MG63 (cell line): ENCODE data around the gene PCNX2. TPM values are rescaled to one million over a fixed set of nuclear protein-coding genes. Genes with fewer than 3 reads are reported as not detected.

Source experiments
- DNase-seq: peaks from one replicate; pipeline ENCODE4 v3.0.0-alpha.2; 2020
- H3K27me3 ChIP-seq: fragments of 250-450 bp; sonication (Bioruptor Pico); 2 replicates; pipeline ENCODE4 v1.5.1; 2020; ENCODE audit warnings: mild to moderate bottlenecking, moderate library complexity
- H3K36me3 ChIP-seq: fragments of 250-450 bp; sonication (Bioruptor Pico); 2 replicates; pipeline ENCODE4 v1.5.1; 2020; ENCODE audit warnings: mild to moderate bottlenecking, moderate library complexity
- H3K4me3 ChIP-seq: fragments of 250-450 bp; sonication (Bioruptor Pico); 2 replicates; pipeline ENCODE4 v1.5.1; 2020; ENCODE audit warnings: mild to moderate bottlenecking, moderate library complexity
- H3K9me3 ChIP-seq: fragments of 250-450 bp; sonication (Bioruptor Pico); 2 replicates; pipeline ENCODE4 v1.5.1; 2020; ENCODE audit warnings: mild to moderate bottlenecking, moderate library complexity
- total RNA-seq: library from RNA; depleted of rRNA; stranded (reverse); fragments of >200 nt; shearing (Covaris generic); gene quantifications from 2 replicates; pipeline ENCODE4 v1.2.3, GENCODE V29; 2014; ENCODE audit warnings: low replicate concordance

Gene PCNX2
- total RNA-seq, 1 experiment from 2014 or later: 1.8 TPM

- Histone ChIP-seq H3K27me3 (no peaks in the 10 kb centered on the region), H3K4me3 (peak overlapping the region; percentile 22; the same call in 1 of the 2 replicates), H3K36me3 (no peaks in the 10 kb centered on the region), H3K9me3 (no peaks in the 10 kb centered on the region)
- DNase-seq: peak; percentile 82
Measured at GRCh38 chr1:233326811-233327650, 31.5 kb upstream of the PCNX2 start.

- Histone ChIP-seq H3K9me3 (no peaks in the 10 kb centered on the region), H3K4me3 (no peak overlapping the region), H3K27me3 (no peaks in the 10 kb centered on the region), H3K36me3 (no peaks in the 10 kb centered on the region)
- DNase-seq: no peak
Measured at GRCh38 chr1:233326319-233326718, 30.8 kb upstream of the PCNX2 start.

- Histone ChIP-seq H3K27me3 (no peaks in the 10 kb centered on the region), H3K9me3 (no peaks in the 10 kb centered on the region), H3K4me3 (no peak overlapping the region), H3K36me3 (no peaks in the 10 kb centered on the region)
- DNase-seq: no peak
Measured at GRCh38 chr1:233323718-233324117, 28.2 kb upstream of the PCNX2 start.

GRCh38 chr1:233320023-233320422 is 24.5 kb upstream of the PCNX2 start:
- no peaks in the 10 kb centered on the region for H3K27me3 ChIP-seq
- no peaks in the 10 kb centered on the region for H3K9me3 ChIP-seq

GRCh38 chr1:233319272-233319671 is 23.7 kb upstream of the PCNX2 start:
- DNase-seq: no peak
- Histone ChIP-seq H3K4me3 (no peak overlapping the region), H3K27me3 (no peaks in the 10 kb centered on the region), H3K36me3 (no peaks in the 10 kb centered on the region), H3K9me3 (no peaks in the 10 kb centered on the region)

More at GRCh38 chr1:233320023-233320422, 24.5 kb upstream of the PCNX2 start:
- Histone ChIP-seq H3K4me3 (no peak overlapping the region), H3K36me3 (no peaks in the 10 kb centered on the region)
- DNase-seq: no peak

- Histone ChIP-seq H3K27me3 (no peaks in the 10 kb centered on the region), H3K36me3 (no peaks in the 10 kb centered on the region), H3K9me3 (no peaks in the 10 kb centered on the region), H3K4me3 (no peak overlapping the region)
- DNase-seq: no peak
Measured at GRCh38 chr1:233316473-233316872, 20.9 kb upstream of the PCNX2 start.

- H3K27me3 ChIP-seq: no peaks in the 10 kb centered on the region
- no peaks in the 10 kb centered on the region for H3K36me3 ChIP-seq
- H3K4me3 ChIP-seq: no peak overlapping the region
- no peaks in the 10 kb centered on the region for H3K9me3 ChIP-seq
- no peak for DNase-seq
Measured at GRCh38 chr1:233315718-233316301, 20.3 kb upstream of the PCNX2 start.

GRCh38 chr1:233313434-233314155 is 18.1 kb upstream of the PCNX2 start:
- no peaks in the 10 kb centered on the region for H3K9me3 ChIP-seq
- H3K27me3 ChIP-seq: no peaks in the 10 kb centered on the region
- no peak for DNase-seq
- H3K4me3 ChIP-seq: no peak overlapping the region
- no peaks in the 10 kb centered on the region for H3K36me3 ChIP-seq

GRCh38 chr1:233304489-233305102 is 9.1 kb upstream of the PCNX2 start:
- no peak for DNase-seq
- H3K27me3 ChIP-seq: no peaks in the 10 kb centered on the region; the same call in 1 of the 2 replicates
- no peak overlapping the region for H3K4me3 ChIP-seq
- H3K36me3 ChIP-seq: no peaks in the 10 kb centered on the region
- H3K9me3 ChIP-seq: peaks cover 6% of the 10 kb centered on the region

GRCh38 chr1:233300326-233300725 is 4.8 kb upstream of the PCNX2 start:
- Histone ChIP-seq H3K36me3 (no peaks in the 10 kb centered on the region), H3K9me3 (peaks cover 2% of the 10 kb centered on the region), H3K4me3 (no peak overlapping the region), H3K27me3 (no peaks in the 10 kb centered on the region)
- peak; percentile 26 for DNase-seq

GRCh38 chr1:233299450-233299849 is 3.9 kb upstream of the PCNX2 start:
- no peaks in the 10 kb centered on the region for H3K27me3 ChIP-seq
- H3K36me3 ChIP-seq: no peaks in the 10 kb centered on the region
- H3K4me3 ChIP-seq: no peak overlapping the region
- H3K9me3 ChIP-seq: peaks cover 2% of the 10 kb centered on the region
- DNase-seq: no peak

- no peaks in the 10 kb centered on the region for H3K36me3 ChIP-seq
- DNase-seq: no peak
- H3K9me3 ChIP-seq: no peaks in the 10 kb centered on the region
- H3K27me3 ChIP-seq: no peaks in the 10 kb centered on the region
- H3K4me3 ChIP-seq: peak overlapping the region; percentile 65
Measured at GRCh38 chr1:233295975-233296322, 424 bp upstream of the PCNX2 start.

- no peaks in the 10 kb centered on the region for H3K27me3 ChIP-seq
Measured at GRCh38 chr1:233294913-233295236, 650 bp downstream of the PCNX2 start.

GRCh38 chr1:233293556-233294446 is 1.7 kb downstream of the PCNX2 start:
- H3K27me3 ChIP-seq: no peaks in the 10 kb centered on the region
- no peaks in the 10 kb centered on the region for H3K36me3 ChIP-seq
- DNase-seq: no peak
- no peaks in the 10 kb centered on the region for H3K9me3 ChIP-seq
- H3K4me3 ChIP-seq: no peak overlapping the region

More at GRCh38 chr1:233294913-233295236, 650 bp downstream of the PCNX2 start:
- Histone ChIP-seq H3K4me3 (peak overlapping the region; percentile 65), H3K9me3 (no peaks in the 10 kb centered on the region), H3K36me3 (no peaks in the 10 kb centered on the region)
- peak; percentile 68 for DNase-seq

GRCh38 chr1:233290396-233291034 is 5.0 kb downstream of the PCNX2 start:
- H3K9me3 ChIP-seq: no peaks in the 10 kb centered on the region
- no peak overlapping the region for H3K4me3 ChIP-seq
- no peaks in the 10 kb centered on the region for H3K27me3 ChIP-seq
- no peaks in the 10 kb centered on the region for H3K36me3 ChIP-seq
- no peak for DNase-seq

GRCh38 chr1:233289676-233290075 is 5.8 kb downstream of the PCNX2 start:
- Histone ChIP-seq H3K9me3 (no peaks in the 10 kb centered on the region), H3K27me3 (no peaks in the 10 kb centered on the region), H3K4me3 (no peak overlapping the region), H3K36me3 (no peaks in the 10 kb centered on the region)
- DNase-seq: no peak
